Measurements from ENCODE around the gene SYNE1.

DNA sequence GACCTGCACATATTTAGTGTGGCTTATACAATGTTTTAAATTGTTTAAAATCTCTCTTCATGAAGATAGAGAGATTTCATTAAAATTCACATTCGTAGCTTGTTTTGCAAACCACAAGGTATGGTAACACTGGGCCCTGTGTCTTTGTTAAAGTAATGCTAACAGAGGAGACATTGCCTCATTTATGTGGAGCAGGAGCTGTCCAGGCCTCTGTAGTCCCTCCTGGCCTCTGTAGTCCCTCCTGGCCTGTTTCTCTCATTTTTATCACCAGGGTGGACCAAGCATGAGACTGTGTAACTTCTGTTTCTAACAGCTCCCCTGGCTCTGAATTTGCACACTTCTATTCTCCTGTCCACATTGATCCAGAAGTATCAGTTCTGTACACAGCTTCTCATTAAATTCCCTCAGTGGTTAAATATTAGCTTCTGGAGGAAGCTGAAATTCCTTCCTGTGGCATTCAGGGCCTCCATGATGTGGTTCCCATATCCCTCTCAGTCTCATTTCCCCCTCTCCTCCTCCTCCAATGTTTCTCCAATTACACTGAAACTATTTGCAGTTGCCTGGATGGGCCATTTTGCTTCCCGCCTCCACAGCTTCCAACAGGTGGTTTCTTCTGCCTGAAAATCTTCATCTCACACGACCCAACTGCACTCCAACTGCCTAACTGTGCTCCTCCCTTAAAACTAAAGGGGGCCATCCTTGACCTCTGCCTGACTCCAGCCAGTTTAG lies 340.4 kb downstream of the SYNE1 start:
- no peak for TF ChIP-seq POLR2A (IDR thresholded peaks at IDR 0.05)
- TF ChIP-seq, protein P1, sequence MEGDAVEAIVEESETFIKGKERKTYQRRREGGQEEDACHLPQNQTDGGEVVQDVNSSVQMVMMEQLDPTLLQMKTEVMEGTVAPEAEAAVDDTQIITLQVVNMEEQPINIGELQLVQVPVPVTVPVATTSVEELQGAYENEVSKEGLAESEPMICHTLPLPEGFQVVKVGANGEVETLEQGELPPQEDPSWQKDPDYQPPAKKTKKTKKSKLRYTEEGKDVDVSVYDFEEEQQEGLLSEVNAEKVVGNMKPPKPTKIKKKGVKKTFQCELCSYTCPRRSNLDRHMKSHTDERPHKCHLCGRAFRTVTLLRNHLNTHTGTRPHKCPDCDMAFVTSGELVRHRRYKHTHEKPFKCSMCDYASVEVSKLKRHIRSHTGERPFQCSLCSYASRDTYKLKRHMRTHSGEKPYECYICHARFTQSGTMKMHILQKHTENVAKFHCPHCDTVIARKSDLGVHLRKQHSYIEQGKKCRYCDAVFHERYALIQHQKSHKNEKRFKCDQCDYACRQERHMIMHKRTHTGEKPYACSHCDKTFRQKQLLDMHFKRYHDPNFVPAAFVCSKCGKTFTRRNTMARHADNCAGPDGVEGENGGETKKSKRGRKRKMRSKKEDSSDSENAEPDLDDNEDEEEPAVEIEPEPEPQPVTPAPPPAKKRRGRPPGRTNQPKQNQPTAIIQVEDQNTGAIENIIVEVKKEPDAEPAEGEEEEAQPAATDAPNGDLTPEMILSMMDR (IDR thresholded peaks at IDR 0.05) = no peak
